Measurements from ENCODE around the gene PLAU.

Gene PLAU

GRCh38 chr10:73873142-73873837, 37.6 kb upstream of the PLAU start:
- no peak for TF ChIP-seq CTCF (IDR thresholded peaks at IDR 0.05; ENCODE audit: low read depth, low read length)
- DNase-seq (ENCODE audit: low read depth, low spot score): no peak
- peak overlapping the region; percentile 58 for H3K4me3 ChIP-seq (ENCODE audit: low read depth, low read length)
- in situ Hi-C loops (cut with HindIII; ENCODE audit: low sequenced_read_pairs): no loop called here

GRCh38 chr10:73873838-73874215, 37.1 kb upstream of the PLAU start:
- peak overlapping the region; percentile 58 for H3K4me3 ChIP-seq (ENCODE audit: low read depth, low read length)
- in situ Hi-C loops (cut with HindIII; ENCODE audit: low sequenced_read_pairs): no loop called here

GRCh38 chr10:73874267-73875138, 36.4 kb upstream of the PLAU start, which contains the start of gene CAMK2G:
Gene CAMK2G, minus strand, starts transcription at chr10:73874555. Its CDS starts 94 bp downstream, at chr10:73874461.
- peak; percentile 77 for DNase-seq (ENCODE audit: low read depth, low spot score)

More at GRCh38 chr10:73873838-73874215, 37.1 kb upstream of the PLAU start:
- no peak for DNase-seq (ENCODE audit: low read depth, low spot score)
- TF ChIP-seq CTCF (IDR thresholded peaks at IDR 0.05; ENCODE audit: low read depth, low read length): no peak

GRCh38 chr10:73875139-73875475, 35.8 kb upstream of the PLAU start:
- no peak for TF ChIP-seq CTCF (IDR thresholded peaks at IDR 0.05; ENCODE audit: low read depth, low read length)
- peak overlapping the region; percentile 50 for H3K4me3 ChIP-seq (ENCODE audit: low read depth, low read length)
- in situ Hi-C loops (cut with HindIII; ENCODE audit: low sequenced_read_pairs): no loop called here
- no peak for DNase-seq (ENCODE audit: low read depth, low spot score)

More at GRCh38 chr10:73874267-73875138, 36.4 kb upstream of the PLAU start, which contains the start of gene CAMK2G:
- in situ Hi-C loops (cut with HindIII; ENCODE audit: low sequenced_read_pairs): no loop called here
- peak within 1 kb of the TSS; percentile 58 for H3K4me3 ChIP-seq (ENCODE audit: low read depth, low read length)
- no peak for TF ChIP-seq CTCF (IDR thresholded peaks at IDR 0.05; ENCODE audit: low read depth, low read length)

- in situ Hi-C loops (cut with HindIII; ENCODE audit: low sequenced_read_pairs): no loop called here
- no peak overlapping the region for H3K4me3 ChIP-seq (ENCODE audit: low read depth, low read length)
- DNase-seq (ENCODE audit: low read depth, low spot score): no peak
- TF ChIP-seq CTCF (IDR thresholded peaks at IDR 0.05; ENCODE audit: low read depth, low read length): no peak
Observed at GRCh38 chr10:73876157-73876556, 34.8 kb upstream of the PLAU start.

- in situ Hi-C loops (cut with HindIII; ENCODE audit: low sequenced_read_pairs): no loop called here
- DNase-seq (ENCODE audit: low read depth, low spot score): no peak
- TF ChIP-seq CTCF (IDR thresholded peaks at IDR 0.05; ENCODE audit: low read depth, low read length): no peak
Observed at GRCh38 chr10:73876566-73876965, 34.4 kb upstream of the PLAU start.

More at GRCh38 chr10:73876566-73876965, 34.4 kb upstream of the PLAU start:
- H3K4me3 ChIP-seq (ENCODE audit: low read depth, low read length): no peak overlapping the region

Measured in astrocyte of the spinal cord (primary cell).